Loucy (cell line): Measurements from ENCODE around the gene GID8.

Experiments
- EZH2phosphoT487 ChIP-seq: fragments of 200-600 bp; IDR thresholded peaks from 2 replicates; pipeline ENCODE4 v1.6.1; 2018; ENCODE audit warnings: antibody characterized with exemption, mild to moderate bottlenecking, moderate library complexity, borderline replicate concordance
- TF ChIP-seq, protein P1 (sequence below): fragments of 200-600 bp; sonication (generic); conservative IDR thresholded peaks from 2 replicates; pipeline ENCODE4 v1.5.1; 2014; ENCODE audit warnings: mild to moderate bottlenecking, antibody characterized with exemption, low read length

DNA sequence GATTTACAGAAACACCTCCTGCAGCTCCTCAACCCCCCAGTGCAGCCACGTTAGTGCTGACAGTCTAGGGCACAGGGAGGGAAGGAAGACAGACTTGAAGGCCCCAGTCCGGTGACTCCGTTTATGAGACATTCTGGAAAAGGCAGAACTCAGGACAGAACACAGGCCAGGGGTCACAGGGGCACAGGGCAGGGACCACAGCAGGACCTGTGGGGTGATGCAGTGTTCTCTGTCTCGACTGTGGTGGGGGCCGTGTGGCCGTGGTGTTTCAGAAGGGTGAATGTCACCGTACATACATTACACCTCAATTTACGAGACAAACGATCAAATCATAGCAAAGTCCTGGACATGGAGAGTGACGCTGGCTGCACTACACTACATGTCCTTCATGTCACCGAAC lies 57.5 kb downstream of the GID8 start:
- no peak for TF ChIP-seq EZH2phosphoT487
- TF ChIP-seq, protein P1, sequence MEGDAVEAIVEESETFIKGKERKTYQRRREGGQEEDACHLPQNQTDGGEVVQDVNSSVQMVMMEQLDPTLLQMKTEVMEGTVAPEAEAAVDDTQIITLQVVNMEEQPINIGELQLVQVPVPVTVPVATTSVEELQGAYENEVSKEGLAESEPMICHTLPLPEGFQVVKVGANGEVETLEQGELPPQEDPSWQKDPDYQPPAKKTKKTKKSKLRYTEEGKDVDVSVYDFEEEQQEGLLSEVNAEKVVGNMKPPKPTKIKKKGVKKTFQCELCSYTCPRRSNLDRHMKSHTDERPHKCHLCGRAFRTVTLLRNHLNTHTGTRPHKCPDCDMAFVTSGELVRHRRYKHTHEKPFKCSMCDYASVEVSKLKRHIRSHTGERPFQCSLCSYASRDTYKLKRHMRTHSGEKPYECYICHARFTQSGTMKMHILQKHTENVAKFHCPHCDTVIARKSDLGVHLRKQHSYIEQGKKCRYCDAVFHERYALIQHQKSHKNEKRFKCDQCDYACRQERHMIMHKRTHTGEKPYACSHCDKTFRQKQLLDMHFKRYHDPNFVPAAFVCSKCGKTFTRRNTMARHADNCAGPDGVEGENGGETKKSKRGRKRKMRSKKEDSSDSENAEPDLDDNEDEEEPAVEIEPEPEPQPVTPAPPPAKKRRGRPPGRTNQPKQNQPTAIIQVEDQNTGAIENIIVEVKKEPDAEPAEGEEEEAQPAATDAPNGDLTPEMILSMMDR: no peak
